Measurements from ENCODE around the gene GPBAR1.
"Not testable (repeated sequence)": the region's sequence is repeated elsewhere in the genome, so short reads cannot be mapped to it uniquely, and the experiment has no call there.

The GPBAR1 gene

DNA sequence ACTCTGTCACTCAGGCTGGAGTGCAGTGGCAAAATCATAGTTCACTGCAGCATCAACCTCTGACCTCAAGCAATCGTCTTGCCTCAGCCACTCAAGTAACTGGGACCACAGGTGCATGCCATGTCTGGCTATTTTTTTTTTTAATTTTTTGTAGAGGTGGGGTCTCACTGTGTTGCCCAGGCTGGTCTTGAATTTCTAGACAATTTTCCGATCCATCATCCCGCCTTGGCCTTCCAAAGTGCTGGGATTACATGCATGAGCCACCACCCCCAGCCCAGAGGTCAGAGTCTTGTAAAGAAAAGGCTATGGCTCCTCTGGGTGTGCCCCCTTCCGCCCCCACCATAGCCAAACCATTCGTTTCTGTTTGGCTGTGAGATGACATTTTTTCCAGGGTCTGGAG is 44.6 kb downstream of the GPBAR1 start:
- no peak for DNase-seq (ENCODE audit: insufficient read length, low spot score)
- no peak for FAIRE-seq

DNA sequence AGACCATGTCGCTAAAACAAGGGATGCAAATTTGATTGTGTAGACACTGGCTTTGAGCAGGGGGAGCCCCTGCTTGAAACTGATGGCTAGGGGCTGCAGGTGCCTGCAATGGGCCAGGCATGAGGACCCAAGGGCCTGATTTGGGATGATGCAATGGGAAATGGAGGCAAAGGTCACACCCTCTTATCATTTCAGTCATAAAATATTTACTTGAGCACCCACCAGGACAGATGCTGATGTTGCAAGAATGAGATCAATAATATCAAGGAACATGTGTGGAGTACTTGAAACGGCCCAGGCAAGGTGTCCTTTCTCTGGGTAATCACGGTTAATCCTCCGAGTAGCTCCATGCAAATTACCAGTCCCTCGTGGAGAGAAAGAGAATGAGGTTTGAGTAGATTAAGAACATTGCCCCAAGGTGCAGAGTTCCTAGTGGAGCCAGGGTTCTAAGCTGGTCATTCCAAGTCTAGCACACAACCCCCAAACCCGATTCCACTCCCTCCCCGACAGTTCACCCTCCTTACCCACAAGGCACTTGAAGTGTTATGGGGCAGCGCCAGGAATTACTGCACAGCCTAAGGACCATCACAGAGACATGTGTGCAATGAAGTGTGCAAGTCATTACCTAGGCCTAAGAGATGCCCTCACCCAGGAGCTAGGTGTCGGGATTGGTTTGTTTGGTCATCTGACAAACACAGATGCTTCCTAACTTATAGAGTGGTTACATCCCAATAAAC is 45.5 kb downstream of the GPBAR1 start:
- DNase-seq (ENCODE audit: insufficient read length, low spot score) (no peak), FAIRE-seq (no peak)

DNA sequence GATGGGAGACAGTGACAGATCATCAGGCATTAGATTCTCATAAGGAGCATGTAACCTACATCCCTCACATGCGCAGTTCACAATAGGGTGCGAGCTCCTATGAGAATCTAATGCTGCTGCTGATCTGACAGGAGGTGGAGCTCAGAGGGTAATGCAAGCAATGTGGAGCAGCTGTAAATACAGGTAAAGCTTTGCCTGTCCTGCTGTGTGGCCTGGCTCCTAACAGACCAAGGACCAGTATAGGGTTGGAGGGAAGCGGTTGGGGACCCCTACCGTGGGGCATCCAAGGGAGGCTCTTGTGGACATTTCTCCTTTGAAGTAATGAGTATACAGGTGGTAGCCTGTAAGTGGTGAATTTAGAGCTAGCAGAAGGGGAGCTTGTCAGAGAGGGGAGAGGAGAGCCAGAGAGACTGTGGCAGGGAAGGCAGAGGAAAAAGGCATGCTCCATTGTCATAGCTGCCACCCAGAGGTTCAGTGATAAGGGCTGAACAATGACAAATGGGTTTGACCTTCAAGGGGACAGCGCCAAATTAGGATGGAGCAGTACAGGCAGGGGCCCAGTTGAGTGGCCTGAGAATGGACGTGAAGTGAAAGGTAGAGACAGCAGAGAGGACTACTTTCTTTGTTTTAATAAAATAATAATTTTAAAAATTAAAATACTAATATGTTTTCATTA is 46.7 kb downstream of the GPBAR1 start:
- no peak for DNase-seq (ENCODE audit: insufficient read length, low spot score)
- FAIRE-seq = no peak

DNA sequence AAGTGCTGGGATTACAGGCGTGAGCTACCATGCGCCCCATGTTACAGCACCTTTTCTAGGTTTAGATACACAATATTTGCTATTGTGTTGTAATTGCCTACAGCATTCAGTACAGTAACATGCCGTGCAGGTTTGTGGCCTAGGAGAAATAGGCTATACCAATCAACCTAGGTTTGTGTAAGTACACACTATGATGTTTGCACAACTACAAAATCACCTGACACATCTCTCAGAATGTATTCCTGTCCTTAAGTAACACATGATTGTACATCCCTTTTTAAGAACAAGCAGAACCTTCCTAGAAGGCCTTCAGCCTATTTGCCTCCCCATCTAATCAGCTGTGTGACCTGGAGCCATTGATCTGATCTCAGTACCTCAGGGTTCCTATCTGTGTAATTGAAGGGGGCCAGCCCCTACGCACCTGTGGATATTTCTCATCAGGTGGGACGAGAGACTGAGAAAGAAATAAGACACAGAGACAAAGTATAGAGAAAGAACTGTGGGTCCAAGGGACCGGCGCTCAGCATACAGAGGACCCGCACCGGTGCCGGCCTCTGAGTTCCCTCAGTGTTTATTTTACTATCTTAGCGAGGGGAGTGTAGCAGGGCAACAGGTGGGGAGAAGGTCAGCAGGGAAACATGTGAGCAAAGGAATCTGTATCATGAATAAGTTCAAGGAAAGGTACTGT is 50.2 kb downstream of the GPBAR1 start:
- DNase-seq (ENCODE audit: insufficient read length, low spot score) = no peak
- FAIRE-seq = no peak

DNA sequence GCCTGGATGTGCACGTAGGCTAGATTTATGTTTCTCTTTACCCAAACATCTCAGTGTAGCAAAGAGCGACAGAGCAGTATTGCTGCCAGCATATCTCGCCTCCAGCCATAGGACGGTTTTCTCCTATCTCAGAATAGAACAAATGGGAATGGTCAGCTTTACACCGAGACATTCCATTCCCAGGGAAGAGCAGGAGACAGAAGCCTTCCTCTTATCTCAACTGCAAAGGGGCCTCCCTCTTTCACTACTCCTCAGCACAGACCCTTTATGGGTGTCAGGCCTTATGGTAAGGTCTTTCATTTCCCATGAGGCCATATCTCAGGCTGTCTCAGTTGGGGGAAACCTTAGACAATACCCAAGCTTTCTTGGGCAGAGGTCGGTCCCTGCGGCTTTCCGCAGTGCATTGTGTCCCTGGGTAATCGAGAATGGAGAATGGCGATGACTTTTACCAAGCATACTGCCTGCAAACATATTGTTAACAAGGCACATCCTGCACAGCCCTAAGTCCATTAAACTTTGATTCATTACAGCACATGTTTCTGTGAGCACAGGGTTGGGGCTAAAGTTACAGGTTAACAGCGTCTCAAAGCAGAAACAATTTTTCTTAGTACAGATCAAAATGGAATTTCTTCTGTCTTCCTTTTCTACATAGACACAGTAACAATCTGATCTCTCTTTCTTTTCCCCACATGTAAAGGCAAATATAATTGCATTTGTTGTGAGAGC is 50.9 kb downstream of the GPBAR1 start:
- not testable (repeated sequence) for FAIRE-seq

DNA sequence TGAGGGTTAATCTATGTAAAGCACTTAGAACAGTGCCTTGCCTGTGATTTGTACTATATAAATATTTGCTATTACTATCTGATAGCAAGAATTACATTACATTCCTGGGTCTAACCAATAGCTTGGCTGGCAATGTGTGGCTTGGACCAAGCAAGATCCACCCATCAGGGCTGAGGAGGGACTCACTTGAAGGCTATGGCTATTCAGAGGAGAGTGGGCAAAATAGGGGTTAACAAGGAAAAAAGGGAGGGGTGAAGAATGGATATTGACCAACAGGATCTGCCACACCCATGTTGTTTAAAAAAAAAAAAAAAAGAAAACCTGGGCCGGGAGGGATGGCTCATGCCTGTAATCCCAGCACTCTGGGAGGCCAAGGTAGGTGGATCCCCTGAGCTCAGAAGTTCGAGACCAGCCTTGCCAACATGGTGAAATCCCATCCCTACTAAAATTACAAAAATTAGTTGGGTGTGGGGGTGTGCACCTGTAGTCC is 51.5 kb downstream of the GPBAR1 start:
- DNase-seq (ENCODE audit: insufficient read length, low spot score) (no peak), FAIRE-seq (no peak)

More for the DNA sequence above, 50.9 kb downstream of the GPBAR1 start:
- not testable (repeated sequence) for DNase-seq (ENCODE audit: insufficient read length, low spot score)

DNA sequence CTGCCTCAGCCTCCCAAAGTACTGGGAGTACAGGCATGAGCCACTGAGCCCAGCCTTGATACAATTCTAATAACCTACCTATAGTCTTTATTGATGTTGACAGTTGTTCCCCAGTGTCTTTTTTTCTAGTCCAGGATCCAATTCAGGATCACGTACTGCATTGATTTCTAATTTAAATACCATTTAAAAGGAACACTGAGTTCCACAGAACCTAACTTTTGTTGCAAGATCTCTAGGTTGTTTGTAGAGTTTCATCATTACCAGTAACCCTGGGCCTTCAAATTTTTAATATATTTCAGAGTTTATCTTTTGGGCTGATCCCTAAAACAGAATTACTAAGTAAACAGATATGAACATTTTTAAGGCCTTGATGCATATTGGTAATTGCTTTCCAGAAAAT is 52.5 kb downstream of the GPBAR1 start:
- DNase-seq (ENCODE audit: insufficient read length, low spot score) (no peak), FAIRE-seq (no peak)
